Sigmoid colon (tissue), 7 donors: ENCODE measurements around the gene UTP15. TPM values are rescaled to one million over a fixed set of nuclear protein-coding genes. Genes with fewer than 3 reads are reported as not detected.

Source experiments
- DNase-seq: peaks from one replicate; pipeline ENCODE4 v3.0.0-alpha.2; 2019
- H3K27ac ChIP-seq, 4 donors: fragments of 200-600 bp; sonication (generic); one replicate each; pipeline ENCODE4 v1.5.1; 2016 to 2019; ENCODE audit warnings: mild to moderate bottlenecking in 1 of 4
- H3K27me3 ChIP-seq, 3 donors: fragments of 200-600 bp; sonication (generic); one replicate each; pipeline ENCODE4 v1.5.1; 2019; ENCODE audit warnings: mild to moderate bottlenecking in 1 of 3
- H3K36me3 ChIP-seq, 4 donors: fragments of 200-600 bp; sonication (generic); one replicate each; pipeline ENCODE4 v1.5.1; 2016 to 2019
- H3K4me1 ChIP-seq, 4 donors: fragments of 200-600 bp; sonication (generic); one replicate each; pipeline ENCODE4 v1.5.1; 2017 to 2019
- H3K4me3 ChIP-seq, 4 donors: fragments of 200-600 bp; sonication (generic); one replicate each; pipeline ENCODE4 v1.5.1; 2017 to 2019; ENCODE audit warnings: mild to moderate bottlenecking in 2 of 4, moderate library complexity in 1 of 4
- H3K9me3 ChIP-seq, 4 donors: fragments of 200-600 bp in 3 of 4; sonication (generic) in 3 of 4; one replicate each; pipeline versions ENCODE4 v1.5.1 to v1.6.1; 2013 to 2019
- CTCF ChIP-seq, 4 experiments: fragments of 450-650 bp in 3 of 4; fragments of 200-600 bp in 1 of 4; IDR thresholded peaks; one replicate each; pipeline ENCODE4 v1.5.1; 2016 to 2019; ENCODE audit warnings: antibody characterized with exemption in 4 of 4, mild to moderate bottlenecking in 3 of 4, moderate library complexity in 2 of 4
- EP300 ChIP-seq, 4 donors: sonication (generic); formaldehyde crosslinking; IDR thresholded peaks; one replicate each; pipeline ENCODE4 v1.6.1; 2017; ENCODE audit warnings: antibody characterized with exemption in 4 of 4
- POLR2A ChIP-seq, 2 donors: fragments of 450-650 bp; IDR thresholded peaks; one replicate each; pipeline ENCODE4 v1.6.1; 2016; ENCODE audit warnings: antibody characterized with exemption in 2 of 2, mild to moderate bottlenecking in 2 of 2, moderate library complexity in 2 of 2
- POLR2AphosphoS5 ChIP-seq, 4 donors: sonication (generic); formaldehyde crosslinking; IDR thresholded peaks; one replicate each; pipeline ENCODE4 v1.6.1; 2017; ENCODE audit warnings: antibody characterized with exemption in 4 of 4
- WGBS, 2 donors: extraction: QIAGEN DNeasy Blood & Tissue Kit; methylation state at CpG; one replicate each; pipeline ENCODE4 v1.1.7; 2013; 5-methylcytosine and 5-hydroxymethylcytosine counted together
- intact Hi-C: fragments of 100-400 bp; cut with DNase I; formaldehyde crosslinking; loops from one replicate; pipeline ENCODE4 v1.15.1; 2023
- polyA plus RNA-seq, 3 donors: library from polyadenylated mRNA; stranded (reverse); fragments of 200-250 nt; gene quantifications; one replicate each; pipeline ENCODE4 v1.2.3, GENCODE V29; 2013
- total RNA-seq, 4 donors: library from RNA; depleted of rRNA; stranded (reverse); fragments of >200 nt; gene quantifications; one replicate each; pipeline ENCODE4 v1.1.0, GENCODE V29; 2016
- donor health status: healthy with polysubstance abuse.
- donor health status: Bipolar disorder and iron deficiency.
- donor health status: healthy.

UTP15 gene
- total and polyA plus RNA-seq, 7 donors: 2.8 to 27.8 (median 14.4) TPM

GRCh38 chr5:73534011-73534644 is 31.4 kb upstream of the UTP15 start:
- intact Hi-C loops: no loop called here
- no peak for DNase-seq

GRCh38 chr5:73534971-73535370 is 30.6 kb upstream of the UTP15 start:
- 92 to 93% methylated on average over 2 of the region's 2 CpGs for WGBS, 2 donors
- DNase-seq: no peak
- H3K27ac ChIP-seq: no peak overlapping the region
- no peaks in the 10 kb centered on the region for H3K36me3 ChIP-seq
- TF ChIP-seq POLR2AphosphoS5 (IDR thresholded peaks at IDR 0.05) (no peak), CTCF (IDR thresholded peaks at IDR 0.05) (no peak), POLR2A (IDR thresholded peaks at IDR 0.05) (no peak), EP300 (IDR thresholded peaks at IDR 0.05) (no peak)
- H3K27me3 ChIP-seq: no peaks in the 10 kb centered on the region
- intact Hi-C loops: no loop called here
- H3K4me3 ChIP-seq: no peak overlapping the region
- H3K9me3 ChIP-seq: no peaks in the 10 kb centered on the region
- H3K4me1 ChIP-seq: no peaks in the 10 kb centered on the region

More at GRCh38 chr5:73534011-73534644, 31.4 kb upstream of the UTP15 start:
- Histone ChIP-seq H3K36me3 (no peaks in the 10 kb centered on the region), H3K27ac (no peak overlapping the region), H3K27me3 (no peaks in the 10 kb centered on the region), H3K9me3 (no peaks in the 10 kb centered on the region), H3K4me1 (no peaks in the 10 kb centered on the region), H3K4me3 (no peak overlapping the region)
- 87% methylated on average over 5 of the region's 5 CpGs for WGBS, 2 donors
- no peak for TF ChIP-seq POLR2A (IDR thresholded peaks at IDR 0.05)
- TF ChIP-seq POLR2AphosphoS5 (IDR thresholded peaks at IDR 0.05): no peak
- no peak for TF ChIP-seq CTCF (IDR thresholded peaks at IDR 0.05)
- no peak for TF ChIP-seq EP300 (IDR thresholded peaks at IDR 0.05)

GRCh38 chr5:73539730-73540129 is 25.8 kb upstream of the UTP15 start:
- TF ChIP-seq CTCF (IDR thresholded peaks at IDR 0.05) (no peak), EP300 (IDR thresholded peaks at IDR 0.05) (no peak), POLR2A (IDR thresholded peaks at IDR 0.05) (no peak), POLR2AphosphoS5 (IDR thresholded peaks at IDR 0.05) (no peak)
- no peak overlapping the region for H3K27ac ChIP-seq
- no peaks in the 10 kb centered on the region for H3K4me1 ChIP-seq
- WGBS, 2 donors: 89 to 91% methylated on average over 2 of the region's 2 CpGs
- no peaks in the 10 kb centered on the region for H3K36me3 ChIP-seq
- intact Hi-C loops: no loop called here
- H3K9me3 ChIP-seq: no peaks in the 10 kb centered on the region
- H3K4me3 ChIP-seq: no peak overlapping the region
- H3K27me3 ChIP-seq: no peaks in the 10 kb centered on the region
- no peak for DNase-seq

- WGBS, 2 donors: 52 to 57% methylated on average over 3 of the region's 3 CpGs
- TF ChIP-seq CTCF (IDR thresholded peaks at IDR 0.05): no peak
- no peak for TF ChIP-seq POLR2AphosphoS5 (IDR thresholded peaks at IDR 0.05)
- TF ChIP-seq EP300 (IDR thresholded peaks at IDR 0.05): no peak
- TF ChIP-seq POLR2A (IDR thresholded peaks at IDR 0.05): no peak
- H3K36me3 ChIP-seq: no peaks in the 10 kb centered on the region
- H3K27ac ChIP-seq: no peak overlapping the region
- intact Hi-C loops: no loop called here
- H3K4me1 ChIP-seq: no peaks in the 10 kb centered on the region
- no peak for DNase-seq
- no peak overlapping the region for H3K4me3 ChIP-seq
- H3K27me3 ChIP-seq: no peaks in the 10 kb centered on the region
- no peaks in the 10 kb centered on the region for H3K9me3 ChIP-seq
Observed at GRCh38 chr5:73540192-73540591, 25.4 kb upstream of the UTP15 start.

- Histone ChIP-seq H3K27ac (peak overlapping the region in 1 of 4 donors; percentile 61), H3K4me1 (no peaks in the 10 kb centered on the region), H3K9me3 (no peaks in the 10 kb centered on the region), H3K4me3 (no peak overlapping the region), H3K36me3 (no peaks in the 10 kb centered on the region), H3K27me3 (no peaks in the 10 kb centered on the region)
- WGBS, 2 donors: 28 to 59% methylated on average over 4 of the region's 4 CpGs
- intact Hi-C loops: no loop called here
- TF ChIP-seq EP300 (IDR thresholded peaks at IDR 0.05) (no peak), POLR2A (IDR thresholded peaks at IDR 0.05) (no peak), CTCF (IDR thresholded peaks at IDR 0.05) (no peak), POLR2AphosphoS5 (IDR thresholded peaks at IDR 0.05) (no peak)
- DNase-seq: no peak
Observed at GRCh38 chr5:73542020-73542419, 23.5 kb upstream of the UTP15 start.
